ENCODE data around the gene ADCYAP1R1. TPM values are rescaled to one million over a fixed set of nuclear protein-coding genes. Genes with fewer than 3 reads are reported as not detected.

Gene ADCYAP1R1
- total RNA-seq, 1 donor from 2014 or later, result 0.39 TPM

- peaks cover 33% of the 10 kb centered on the region for H3K27me3 ChIP-seq
- peaks cover 9% of the 10 kb centered on the region for H4K20me1 ChIP-seq (ENCODE audit: low read depth)
- DNase-seq (ENCODE audit: low spot score), result no peak
- no peaks in the 10 kb centered on the region for H3K36me3 ChIP-seq
- H3K4me1 Mint-ChIP-seq, result peaks cover 69% of the 10 kb centered on the region
- H3K27me3 Mint-ChIP-seq (ENCODE audit: insufficient read depth, low read depth), result peaks cover 23% of the 10 kb centered on the region
- H3K36me3 Mint-ChIP-seq, result no peaks in the 10 kb centered on the region
- peaks cover 7% of the 10 kb centered on the region for H3F3A ChIP-seq (ENCODE audit: low read depth)
- no peak overlapping the region for H2AFZ ChIP-seq (replicated peaks)
- H3K4me3 Mint-ChIP-seq, result no peak overlapping the region
- H3K4me2 ChIP-seq, result no peak overlapping the region
- peaks cover 10% of the 10 kb centered on the region for H3K4me1 ChIP-seq
- no peak for TF ChIP-seq CTCF (IDR thresholded peaks at IDR 0.05)
- TF ChIP-seq EZH2phosphoT487 (IDR thresholded peaks at IDR 0.05), result no peak
- TF ChIP-seq EZH2 (IDR thresholded peaks at IDR 0.05), result no peak
- no peaks in the 10 kb centered on the region for H3K9me3 ChIP-seq (ENCODE audit: low read depth)
- no peak overlapping the region for H3K9ac ChIP-seq
- H3K27ac Mint-ChIP-seq, result no peak overlapping the region
- H3K9me3 Mint-ChIP-seq, result no peaks in the 10 kb centered on the region
- H3K79me2 ChIP-seq (ENCODE audit: low read depth), result no peaks in the 10 kb centered on the region
- no peak overlapping the region for H3K4me3 ChIP-seq
- no peak overlapping the region for H3K27ac ChIP-seq
These were observed 30.0 kb upstream of the ADCYAP1R1 start for GRCh38 chr7:31022117-31022516.

GRCh38 chr7:31022726-31023125, 29.4 kb upstream of the ADCYAP1R1 start:
- Histone ChIP-seq H3K9ac (no peak overlapping the region), H3K36me3 (no peaks in the 10 kb centered on the region), H3K9me3 (ENCODE audit: low read depth) (no peaks in the 10 kb centered on the region), H3K79me2 (ENCODE audit: low read depth) (no peaks in the 10 kb centered on the region), H3K4me2 (no peak overlapping the region), H3F3A (ENCODE audit: low read depth) (peaks cover 7% of the 10 kb centered on the region), H3K4me3 (no peak overlapping the region), H4K20me1 (ENCODE audit: low read depth) (peaks cover 14% of the 10 kb centered on the region), H3K4me1 (peaks cover 11% of the 10 kb centered on the region), H3K27me3 (peaks cover 39% of the 10 kb centered on the region), H2AFZ (replicated peaks) (no peak overlapping the region), H3K27ac (no peak overlapping the region)
- Mint-ChIP-seq H3K27ac (peak overlapping the region; percentile 83), H3K4me1 (peaks cover 69% of the 10 kb centered on the region), H3K36me3 (no peaks in the 10 kb centered on the region), H3K9me3 (no peaks in the 10 kb centered on the region), H3K27me3 (ENCODE audit: insufficient read depth, low read depth) (peaks cover 23% of the 10 kb centered on the region), H3K4me3 (no peak overlapping the region)
- no peak for TF ChIP-seq EZH2 (IDR thresholded peaks at IDR 0.05)
- no peak for TF ChIP-seq CTCF (IDR thresholded peaks at IDR 0.05)
- TF ChIP-seq EZH2phosphoT487 (IDR thresholded peaks at IDR 0.05), result no peak
- no peak for DNase-seq (ENCODE audit: low spot score)

- Histone ChIP-seq H3F3A (ENCODE audit: low read depth) (peaks cover 7% of the 10 kb centered on the region), H3K4me2 (no peak overlapping the region), H3K4me1 (peaks cover 11% of the 10 kb centered on the region), H3K36me3 (no peaks in the 10 kb centered on the region), H3K79me2 (ENCODE audit: low read depth) (no peaks in the 10 kb centered on the region), H3K27ac (no peak overlapping the region), H3K9me3 (ENCODE audit: low read depth) (no peaks in the 10 kb centered on the region), H2AFZ (replicated peaks) (no peak overlapping the region), H3K9ac (no peak overlapping the region), H3K4me3 (no peak overlapping the region), H3K27me3 (peaks cover 51% of the 10 kb centered on the region), H4K20me1 (ENCODE audit: low read depth) (peaks cover 16% of the 10 kb centered on the region)
- no peak overlapping the region for H3K27ac Mint-ChIP-seq
- no peaks in the 10 kb centered on the region for H3K36me3 Mint-ChIP-seq
- H3K27me3 Mint-ChIP-seq (ENCODE audit: insufficient read depth, low read depth), result peaks cover 24% of the 10 kb centered on the region
- no peak overlapping the region for H3K4me3 Mint-ChIP-seq
- no peak for TF ChIP-seq EZH2phosphoT487 (IDR thresholded peaks at IDR 0.05)
- no peak for TF ChIP-seq CTCF (IDR thresholded peaks at IDR 0.05)
- TF ChIP-seq EZH2 (IDR thresholded peaks at IDR 0.05), result no peak
- no peak for DNase-seq (ENCODE audit: low spot score)
- H3K9me3 Mint-ChIP-seq, result no peaks in the 10 kb centered on the region
- peaks cover 74% of the 10 kb centered on the region for H3K4me1 Mint-ChIP-seq
These were observed 28.2 kb upstream of the ADCYAP1R1 start for GRCh38 chr7:31023877-31024276.
